HEK293T (cell line): Measurements from ENCODE around the gene FSIP1.

Experiments used
- CTCF ChIA-PET: fragments of 350-600 bp; formaldehyde crosslinking; extraction: SDS; loops from one replicate; lab custom pipeline; 2021; ENCODE audit warnings: antibody characterized with exemption, inconsistent platforms; lab: Yijun Ruan, JAX
- POLR2A ChIA-PET: fragments of 350-600 bp; formaldehyde crosslinking; extraction: SDS; loops from one replicate; lab custom pipeline; 2020; ENCODE audit warnings: antibody characterized with exemption, inconsistent platforms; lab: Yijun Ruan, JAX
- DNase-seq: peaks from one replicate; pipeline ENCODE4 v3.0.0; 2012; ENCODE audit warnings: mixed read lengths; ENCODE audit errors: extremely low spot score
- ARNT ChIP-seq: fragments of 450-650 bp; IDR thresholded peaks from 2 replicates; pipeline ENCODE4 v1.6.1; 2017; ENCODE audit warnings: mild to moderate bottlenecking
- BHLHE40 ChIP-seq: fragments of 450-650 bp; IDR thresholded peaks from 2 replicates; pipeline ENCODE4 v1.6.1; 2016; ENCODE audit warnings: mild to moderate bottlenecking, moderate library complexity, borderline replicate concordance
- CTBP1 ChIP-seq: fragments of 450-650 bp; IDR thresholded peaks from 2 replicates; pipeline ENCODE4 v1.6.1; 2016; ENCODE audit warnings: borderline replicate concordance
- ELF4 ChIP-seq: fragments of 450-650 bp; IDR thresholded peaks from 2 replicates; pipeline ENCODE4 v1.6.1; 2017; ENCODE audit warnings: antibody characterized with exemption
- FOXA1 ChIP-seq: fragments of 450-650 bp; IDR thresholded peaks from 2 replicates; pipeline ENCODE4 v1.6.1; 2016; ENCODE audit warnings: mild to moderate bottlenecking
- FOXK2 ChIP-seq: fragments of 450-650 bp; IDR thresholded peaks from 2 replicates; pipeline ENCODE4 v1.6.1; 2016; ENCODE audit warnings: mild to moderate bottlenecking
- FOXM1 ChIP-seq: fragments of 450-650 bp; IDR thresholded peaks from 2 replicates; pipeline ENCODE4 v1.6.1; 2017; ENCODE audit warnings: mild to moderate bottlenecking, borderline replicate concordance
- HDGF ChIP-seq: fragments of 450-650 bp; IDR thresholded peaks from 2 replicates; pipeline ENCODE4 v1.6.1; 2017; ENCODE audit warnings: antibody characterized with exemption, borderline replicate concordance
- L3MBTL2 ChIP-seq: fragments of 450-650 bp; conservative IDR thresholded peaks from 2 replicates; pipeline ENCODE4 v1.6.1; 2016; ENCODE audit warnings: mild to moderate bottlenecking
- LEF1 ChIP-seq: fragments of 450-650 bp; IDR thresholded peaks from 2 replicates; pipeline ENCODE4 v1.6.1; 2017; ENCODE audit warnings: mild to moderate bottlenecking, borderline replicate concordance
- NFRKB ChIP-seq: fragments of 450-650 bp; IDR thresholded peaks from 2 replicates; pipeline ENCODE4 v1.6.1; 2016; ENCODE audit warnings: mild to moderate bottlenecking, moderate library complexity
- SP1 ChIP-seq: fragments of 450-650 bp; IDR thresholded peaks from 2 replicates; pipeline ENCODE4 v1.6.1; 2017
- SUZ12 ChIP-seq: fragments of 450-650 bp; IDR thresholded peaks from 2 replicates; pipeline ENCODE4 v1.6.1; 2016; ENCODE audit warnings: mild to moderate bottlenecking
- TARDBP ChIP-seq: fragments of 450-650 bp; IDR thresholded peaks from 2 replicates; pipeline ENCODE4 v1.6.1; 2016
- ZNF384 ChIP-seq: fragments of 450-650 bp; IDR thresholded peaks from 2 replicates; pipeline ENCODE4 v1.6.1; 2016
- TF ChIP-seq, protein P1 (sequence below): fragments of 450-650 bp; IDR thresholded peaks from 2 replicates; pipeline ENCODE4 v1.6.1; 2016

FSIP1 gene

GRCh38 chr15:39761006-39761405, 21.6 kb downstream of the FSIP1 start:
- DNase-seq: no peak
- ChIA-PET CTCF (no interaction called here), POLR2A (no interaction called here)
- no peak for TF ChIP-seq FOXA1
- no peak for TF ChIP-seq ZNF384
- TF ChIP-seq CTBP1: no peak
- no peak for TF ChIP-seq HDGF
- TF ChIP-seq SUZ12: no peak
- TF ChIP-seq ELF4: no peak
- no peak for TF ChIP-seq LEF1
- TF ChIP-seq FOXK2: no peak
- no peak for TF ChIP-seq NFRKB
- TF ChIP-seq ARNT: no peak
- no peak for TF ChIP-seq L3MBTL2
- TF ChIP-seq, protein P1, sequence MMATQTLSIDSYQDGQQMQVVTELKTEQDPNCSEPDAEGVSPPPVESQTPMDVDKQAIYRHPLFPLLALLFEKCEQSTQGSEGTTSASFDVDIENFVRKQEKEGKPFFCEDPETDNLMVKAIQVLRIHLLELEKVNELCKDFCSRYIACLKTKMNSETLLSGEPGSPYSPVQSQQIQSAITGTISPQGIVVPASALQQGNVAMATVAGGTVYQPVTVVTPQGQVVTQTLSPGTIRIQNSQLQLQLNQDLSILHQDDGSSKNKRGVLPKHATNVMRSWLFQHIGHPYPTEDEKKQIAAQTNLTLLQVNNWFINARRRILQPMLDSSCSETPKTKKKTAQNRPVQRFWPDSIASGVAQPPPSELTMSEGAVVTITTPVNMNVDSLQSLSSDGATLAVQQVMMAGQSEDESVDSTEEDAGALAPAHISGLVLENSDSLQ: no peak
- no peak for TF ChIP-seq SP1
- TF ChIP-seq BHLHE40: no peak
- no peak for TF ChIP-seq TARDBP
- no peak for TF ChIP-seq FOXM1

- DNase-seq: peak; percentile 7
- ChIA-PET CTCF (interaction anchor here (0.6 to 3.3 kb wide), 20 partner anchors 9 to 1057 kb away, joined by 3 to 25 read pairs (median 3); no protein-coding TSS in a partner anchor), POLR2A (no interaction called here)
Observed at GRCh38 chr15:39756806-39757522, 25.7 kb downstream of the FSIP1 start.

DNA sequence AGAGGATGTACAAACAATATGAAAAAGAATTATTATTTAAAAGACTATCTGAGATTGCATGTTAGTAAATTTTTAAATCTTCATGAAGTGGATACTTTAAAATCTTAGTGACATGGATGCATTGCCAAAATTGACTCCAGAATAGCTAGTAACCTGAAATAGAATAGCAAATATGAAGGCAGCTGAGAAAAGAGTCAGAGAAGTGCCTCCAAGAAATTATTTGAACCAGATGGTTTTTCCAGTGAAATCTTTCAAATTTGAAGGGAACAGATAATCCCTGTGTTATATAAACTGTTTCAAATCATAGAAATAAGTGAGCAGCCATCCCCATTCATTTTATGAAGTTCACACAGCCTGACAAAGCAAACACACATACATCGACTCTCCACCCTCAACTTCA, 29.6 kb downstream of the FSIP1 start:
- CTCF ChIA-PET: no interaction called here
- POLR2A ChIA-PET: no interaction called here
- DNase-seq: no peak
- TF ChIP-seq LEF1: no peak
- TF ChIP-seq ZNF384: no peak
- no peak for TF ChIP-seq FOXA1
- no peak for TF ChIP-seq SUZ12
- no peak for TF ChIP-seq HDGF
- TF ChIP-seq TARDBP: no peak
- TF ChIP-seq SP1: no peak
- TF ChIP-seq CTBP1: no peak
- TF ChIP-seq ARNT: no peak
- TF ChIP-seq, protein P1: no peak
- no peak for TF ChIP-seq L3MBTL2
- no peak for TF ChIP-seq ELF4

More at GRCh38 chr15:39756806-39757522, 25.7 kb downstream of the FSIP1 start:
- TF ChIP-seq LEF1: no peak
- TF ChIP-seq L3MBTL2: no peak
- no peak for TF ChIP-seq CTBP1
- TF ChIP-seq TARDBP: no peak
- no peak for TF ChIP-seq NFRKB
- TF ChIP-seq FOXA1: no peak
- TF ChIP-seq BHLHE40: no peak
- TF ChIP-seq ARNT: no peak
- no peak for TF ChIP-seq HDGF
- TF ChIP-seq FOXM1: no peak
- TF ChIP-seq, protein P1: no peak
- TF ChIP-seq ELF4: no peak
- no peak for TF ChIP-seq SP1
- no peak for TF ChIP-seq ZNF384

DNA sequence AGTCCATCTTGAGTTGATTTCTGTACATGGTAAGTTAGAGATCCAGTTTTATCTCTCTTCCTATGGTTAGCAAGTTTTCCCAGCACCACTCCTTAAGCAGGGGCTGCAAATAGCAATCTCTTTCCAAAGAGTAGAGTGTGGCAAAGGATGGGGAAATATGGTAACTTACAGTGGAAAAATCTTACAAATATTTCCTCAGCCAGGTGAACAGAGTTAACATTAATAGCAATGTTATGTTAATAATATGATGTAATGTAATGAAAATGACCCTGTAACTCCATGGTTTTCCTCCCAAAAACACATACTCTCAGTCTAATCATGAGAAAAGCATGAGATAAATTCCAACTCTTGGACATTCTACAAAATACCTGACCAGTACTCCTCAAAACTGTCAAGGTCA, 30.4 kb downstream of the FSIP1 start:
- DNase-seq: no peak
- no peak for TF ChIP-seq L3MBTL2
- TF ChIP-seq ZNF384: no peak
- no peak for TF ChIP-seq ARNT
- TF ChIP-seq FOXK2: no peak
- no peak for TF ChIP-seq FOXA1
- TF ChIP-seq, protein P1: no peak
- no peak for TF ChIP-seq NFRKB
- TF ChIP-seq FOXM1: no peak
- TF ChIP-seq LEF1: no peak
- no peak for TF ChIP-seq ELF4
- TF ChIP-seq CTBP1: no peak
- no peak for TF ChIP-seq SP1
- TF ChIP-seq HDGF: no peak
- TF ChIP-seq TARDBP: no peak
- TF ChIP-seq BHLHE40: no peak
- no peak for TF ChIP-seq SUZ12
- POLR2A ChIA-PET: no interaction called here
- CTCF ChIA-PET: no interaction called here

- CTCF ChIA-PET: interaction anchor here (1.2 kb wide), 1 partner anchor 8 kb away, joined by 5 read pairs; no protein-coding TSS in a partner anchor
- POLR2A ChIA-PET: no interaction called here
- TF ChIP-seq CTBP1 (no peak), FOXA1 (no peak), FOXK2 (no peak), TARDBP (no peak)
Observed at GRCh38 chr15:39748276-39748675, 34.4 kb downstream of the FSIP1 start.

More at GRCh38 chr15:39748276-39748675, 34.4 kb downstream of the FSIP1 start:
- DNase-seq: no peak
